Upper lobe of right lung (tissue), 1 donor: ENCODE results near the gene ROR2. TPM values are rescaled to one million over a fixed set of nuclear protein-coding genes. Genes with fewer than 3 reads are reported as not detected.
"Not testable (repeated sequence)": the region's sequence is repeated elsewhere in the genome, so short reads cannot be mapped to it uniquely, and the experiment has no call there.

Source experiments
- ATAC-seq: fragments of 200-7000 bp; cut with Tn5 transposase; one replicate; pipeline ENCODE4 v1.9.1; 2020; ENCODE audit warnings: mild to moderate bottlenecking, moderate library complexity
- DNase-seq: peaks from one replicate; pipeline ENCODE4 v3.0.0-alpha.2; 2020
- H3K27ac ChIP-seq: fragments of 200-600 bp; one replicate; pipeline ENCODE4 v1.8.0; 2022
- H3K27me3 ChIP-seq: fragments of 200-600 bp; one replicate; pipeline ENCODE4 v1.8.0; 2022; ENCODE audit warnings: mild to moderate bottlenecking
- H3K36me3 ChIP-seq: fragments of 200-600 bp; one replicate; pipeline ENCODE4 v1.8.0; 2022
- H3K4me1 ChIP-seq: fragments of 200-600 bp; one replicate; pipeline ENCODE4 v1.8.0; 2022
- H3K4me3 ChIP-seq: fragments of 200-600 bp; one replicate; pipeline ENCODE4 v1.8.0; 2022; ENCODE audit warnings: mild to moderate bottlenecking
- H3K9me3 ChIP-seq: fragments of 200-600 bp; one replicate; pipeline ENCODE4 v1.8.0; 2022
- intact Hi-C: fragments of 100-400 bp; cut with DNase I; formaldehyde crosslinking; loops from one replicate; pipeline ENCODE4 v1.11.0; 2022
- total RNA-seq: library from RNA; stranded (reverse); fragmentation: NEBNext Ultra II Directional; extraction: Animal tissue kit (Norgen Biotek cat#: 25700); gene quantifications from one replicate; pipeline ENCODE4 v1.2.1, GENCODE V29; 2021
- TF ChIP-seq, protein P1 (sequence below): fragments of 200-600 bp; IDR thresholded peaks from one replicate; pipeline ENCODE4 v1.8.0; 2022; ENCODE audit warnings: antibody characterized with exemption
- donor health status: DM: no; HTN: yes; CAD: no; lungs with severe emphysema.

Gene ROR2
- total RNA-seq, 1 donor from 2014 or later, result 5.5 TPM

DNA sequence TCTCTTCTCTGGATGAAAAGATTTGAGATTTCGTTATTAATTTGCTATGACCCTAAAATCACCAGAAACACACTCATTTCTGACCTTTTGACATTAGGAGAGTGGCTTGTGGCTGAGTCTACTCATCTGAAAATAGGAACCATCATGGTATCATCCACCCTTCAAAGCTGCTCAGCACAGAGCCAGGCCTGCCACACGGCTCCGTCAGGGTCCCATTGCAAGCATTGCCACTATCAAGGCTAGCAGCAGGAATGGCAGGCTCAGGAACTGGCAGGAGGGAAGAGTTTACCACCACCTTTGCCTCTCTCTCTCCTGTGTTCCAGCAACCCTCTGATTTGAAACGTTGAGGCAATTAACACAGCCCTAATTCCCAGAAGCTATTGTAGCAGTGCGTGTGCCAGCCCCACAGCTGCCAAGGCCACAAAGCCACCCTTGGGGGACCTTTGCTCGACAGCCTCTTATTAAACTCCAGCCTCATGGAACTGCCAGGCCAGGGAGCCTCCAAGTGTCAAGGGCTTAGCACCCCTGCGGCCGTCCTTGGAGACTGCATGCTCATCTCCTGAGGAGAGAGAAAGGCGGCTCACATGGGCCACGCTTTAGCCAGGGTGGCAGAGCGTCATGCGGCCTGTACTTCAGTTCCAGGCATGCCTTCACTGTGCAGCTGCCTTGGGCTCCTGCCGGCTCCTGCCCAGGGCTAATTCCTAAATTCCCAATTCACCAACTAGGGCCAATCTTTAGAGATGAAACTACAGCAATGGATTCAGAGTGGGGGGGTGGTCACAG lies 145.9 kb downstream of the ROR2 start:
- intact Hi-C loops, result no loop called here
- Histone ChIP-seq H3K36me3 (no peaks in the 10 kb centered on the region), H3K9me3 (no peaks in the 10 kb centered on the region), H3K4me3 (no peak overlapping the region), H3K27me3 (no peaks in the 10 kb centered on the region), H3K4me1 (peaks cover 7% of the 10 kb centered on the region), H3K27ac (no peak overlapping the region)
- TF ChIP-seq, protein P1, sequence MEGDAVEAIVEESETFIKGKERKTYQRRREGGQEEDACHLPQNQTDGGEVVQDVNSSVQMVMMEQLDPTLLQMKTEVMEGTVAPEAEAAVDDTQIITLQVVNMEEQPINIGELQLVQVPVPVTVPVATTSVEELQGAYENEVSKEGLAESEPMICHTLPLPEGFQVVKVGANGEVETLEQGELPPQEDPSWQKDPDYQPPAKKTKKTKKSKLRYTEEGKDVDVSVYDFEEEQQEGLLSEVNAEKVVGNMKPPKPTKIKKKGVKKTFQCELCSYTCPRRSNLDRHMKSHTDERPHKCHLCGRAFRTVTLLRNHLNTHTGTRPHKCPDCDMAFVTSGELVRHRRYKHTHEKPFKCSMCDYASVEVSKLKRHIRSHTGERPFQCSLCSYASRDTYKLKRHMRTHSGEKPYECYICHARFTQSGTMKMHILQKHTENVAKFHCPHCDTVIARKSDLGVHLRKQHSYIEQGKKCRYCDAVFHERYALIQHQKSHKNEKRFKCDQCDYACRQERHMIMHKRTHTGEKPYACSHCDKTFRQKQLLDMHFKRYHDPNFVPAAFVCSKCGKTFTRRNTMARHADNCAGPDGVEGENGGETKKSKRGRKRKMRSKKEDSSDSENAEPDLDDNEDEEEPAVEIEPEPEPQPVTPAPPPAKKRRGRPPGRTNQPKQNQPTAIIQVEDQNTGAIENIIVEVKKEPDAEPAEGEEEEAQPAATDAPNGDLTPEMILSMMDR, result no peak
- no peak for DNase-seq
- no peak for ATAC-seq

DNA sequence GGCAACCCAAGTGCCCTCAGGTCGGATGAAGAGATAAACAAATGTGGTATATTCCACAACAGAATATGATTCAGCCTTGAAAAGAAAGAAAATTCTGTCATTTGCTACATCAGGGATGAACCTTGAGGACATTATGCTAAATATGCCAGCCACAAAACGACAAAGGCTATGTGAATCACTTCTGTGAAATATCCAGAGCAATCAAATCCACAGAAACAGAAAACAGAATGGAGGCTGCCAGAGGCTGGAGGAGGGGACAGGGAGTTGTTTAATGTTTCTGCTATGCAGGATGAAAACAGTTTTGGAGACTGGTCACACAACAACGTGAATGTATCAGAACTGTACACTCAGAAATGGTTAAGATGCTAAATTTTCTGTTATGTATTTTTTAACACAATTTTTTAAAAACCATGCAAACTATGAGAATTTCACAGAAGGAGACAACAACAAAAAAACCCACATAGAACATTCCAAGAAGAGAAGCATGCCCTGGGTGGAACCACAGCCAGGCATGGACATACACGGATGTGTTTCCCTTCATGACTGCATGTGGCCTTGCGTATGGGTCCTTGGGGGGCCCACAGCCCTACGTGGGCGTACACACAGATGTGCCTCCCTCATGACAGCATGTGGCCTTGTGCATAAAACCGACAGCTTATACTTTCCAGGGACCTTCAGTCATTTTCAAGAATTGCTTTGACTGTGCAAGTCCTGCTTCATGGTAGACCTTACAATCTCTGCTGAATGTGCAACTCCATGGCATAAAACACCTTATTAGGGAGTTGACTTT lies 146.7 kb downstream of the ROR2 start:
- no peak for DNase-seq
- TF ChIP-seq, protein P1, result no peak
- Histone ChIP-seq H3K27me3 (no peaks in the 10 kb centered on the region), H3K36me3 (no peaks in the 10 kb centered on the region), H3K4me3 (no peak overlapping the region), H3K4me1 (peaks cover 7% of the 10 kb centered on the region), H3K27ac (no peak overlapping the region), H3K9me3 (no peaks in the 10 kb centered on the region)
- intact Hi-C loops, result no loop called here
- ATAC-seq, result no peak

DNA sequence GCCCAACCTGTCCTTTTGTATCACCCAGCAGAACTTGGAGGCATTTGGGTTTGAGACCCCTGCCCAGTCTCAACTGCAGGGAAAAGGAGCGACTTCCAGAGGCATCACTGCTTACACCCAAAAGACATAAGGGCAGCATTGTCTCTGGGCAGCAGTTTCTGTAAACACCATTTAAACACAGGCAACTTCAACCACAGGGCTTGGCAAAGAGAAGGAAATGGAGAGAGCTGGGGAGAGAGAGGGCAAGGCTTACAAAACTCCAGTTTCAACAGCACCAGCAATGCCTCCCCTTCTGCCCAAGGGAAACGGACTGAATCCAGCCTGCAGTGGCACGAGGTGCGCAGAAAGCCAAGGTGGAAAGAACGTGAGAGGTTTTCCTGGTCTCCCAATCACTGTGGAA lies 147.6 kb downstream of the ROR2 start:
- intact Hi-C loops, result no loop called here
- no peaks in the 10 kb centered on the region for H3K27me3 ChIP-seq
- H3K36me3 ChIP-seq, result no peaks in the 10 kb centered on the region
- ATAC-seq, result no peak
- H3K27ac ChIP-seq, result no peak overlapping the region
- no peak overlapping the region for H3K4me3 ChIP-seq
- TF ChIP-seq, protein P1, result no peak
- H3K9me3 ChIP-seq, result no peaks in the 10 kb centered on the region
- peaks cover 7% of the 10 kb centered on the region for H3K4me1 ChIP-seq
- DNase-seq, result no peak

DNA sequence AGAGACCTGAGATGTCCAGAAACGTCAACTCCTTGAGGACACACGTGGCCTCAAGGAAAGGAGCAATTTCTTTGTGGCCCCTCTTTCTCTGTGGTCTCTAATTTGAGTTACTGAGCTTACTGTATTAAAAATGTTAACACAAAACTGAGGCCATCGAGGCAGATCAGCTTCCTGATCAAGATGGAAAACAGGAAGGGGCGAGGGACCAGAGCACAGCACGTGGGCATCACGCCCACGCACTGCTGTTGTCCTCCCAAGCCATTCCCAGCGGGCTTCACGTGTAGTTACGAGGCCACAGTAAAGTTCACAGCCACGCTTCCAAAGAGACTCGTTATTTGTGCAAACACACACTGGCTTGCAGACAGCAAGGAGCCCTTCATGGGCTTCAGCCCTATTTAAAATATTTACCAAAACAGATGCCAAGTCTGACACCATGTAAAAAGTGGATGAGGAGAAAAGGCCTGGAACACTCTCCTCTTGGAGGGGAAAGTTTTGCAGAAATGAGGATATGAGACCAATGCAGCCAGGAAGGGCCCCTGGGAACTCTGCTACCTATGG lies 149.5 kb downstream of the ROR2 start:
- TF ChIP-seq, protein P1, result no peak
- no peak for ATAC-seq
- no peaks in the 10 kb centered on the region for H3K27me3 ChIP-seq
- peaks cover 7% of the 10 kb centered on the region for H3K4me1 ChIP-seq
- H3K36me3 ChIP-seq, result no peaks in the 10 kb centered on the region
- H3K9me3 ChIP-seq, result no peaks in the 10 kb centered on the region
- intact Hi-C loops, result no loop called here
- H3K4me3 ChIP-seq, result no peak overlapping the region
- no peak overlapping the region for H3K27ac ChIP-seq
- DNase-seq, result no peak

DNA sequence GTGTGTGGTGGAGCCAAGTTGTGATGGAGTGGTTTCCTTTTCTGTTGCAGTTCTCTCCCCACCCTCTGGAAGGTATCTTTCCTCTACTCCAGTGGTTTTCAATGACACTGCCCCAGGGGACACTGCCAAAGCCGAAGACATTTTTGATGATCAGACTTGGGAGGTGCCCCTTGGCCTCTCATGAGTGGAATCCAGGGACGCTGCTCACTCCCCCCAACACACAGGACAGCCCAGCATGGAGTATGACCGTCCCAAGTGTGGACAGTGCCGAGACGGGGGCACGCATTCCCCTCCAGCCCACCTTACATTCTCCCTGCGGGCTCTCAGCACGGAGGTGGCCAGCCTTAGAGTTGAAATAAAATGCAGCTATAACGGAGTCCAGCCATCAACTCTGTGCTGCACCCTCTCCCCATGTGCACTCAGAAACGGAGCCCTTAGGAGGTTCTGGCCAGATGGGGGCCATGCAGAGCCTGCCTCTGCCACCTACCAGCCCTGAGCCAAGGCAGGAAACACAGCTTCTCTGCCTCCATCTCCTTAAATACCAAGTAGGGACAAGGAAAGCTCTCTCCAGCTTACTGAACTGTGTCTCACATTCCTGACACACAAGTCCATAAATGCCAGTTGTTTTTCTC lies 150.8 kb downstream of the ROR2 start:
- H3K4me1 ChIP-seq, result peaks cover 7% of the 10 kb centered on the region
- TF ChIP-seq, protein P1, result no peak
- no peak for DNase-seq
- H3K36me3 ChIP-seq, result no peaks in the 10 kb centered on the region
- no peaks in the 10 kb centered on the region for H3K27me3 ChIP-seq
- no peak overlapping the region for H3K4me3 ChIP-seq
- ATAC-seq, result no peak
- H3K27ac ChIP-seq, result no peak overlapping the region
- no peaks in the 10 kb centered on the region for H3K9me3 ChIP-seq
- intact Hi-C loops, result no loop called here

DNA sequence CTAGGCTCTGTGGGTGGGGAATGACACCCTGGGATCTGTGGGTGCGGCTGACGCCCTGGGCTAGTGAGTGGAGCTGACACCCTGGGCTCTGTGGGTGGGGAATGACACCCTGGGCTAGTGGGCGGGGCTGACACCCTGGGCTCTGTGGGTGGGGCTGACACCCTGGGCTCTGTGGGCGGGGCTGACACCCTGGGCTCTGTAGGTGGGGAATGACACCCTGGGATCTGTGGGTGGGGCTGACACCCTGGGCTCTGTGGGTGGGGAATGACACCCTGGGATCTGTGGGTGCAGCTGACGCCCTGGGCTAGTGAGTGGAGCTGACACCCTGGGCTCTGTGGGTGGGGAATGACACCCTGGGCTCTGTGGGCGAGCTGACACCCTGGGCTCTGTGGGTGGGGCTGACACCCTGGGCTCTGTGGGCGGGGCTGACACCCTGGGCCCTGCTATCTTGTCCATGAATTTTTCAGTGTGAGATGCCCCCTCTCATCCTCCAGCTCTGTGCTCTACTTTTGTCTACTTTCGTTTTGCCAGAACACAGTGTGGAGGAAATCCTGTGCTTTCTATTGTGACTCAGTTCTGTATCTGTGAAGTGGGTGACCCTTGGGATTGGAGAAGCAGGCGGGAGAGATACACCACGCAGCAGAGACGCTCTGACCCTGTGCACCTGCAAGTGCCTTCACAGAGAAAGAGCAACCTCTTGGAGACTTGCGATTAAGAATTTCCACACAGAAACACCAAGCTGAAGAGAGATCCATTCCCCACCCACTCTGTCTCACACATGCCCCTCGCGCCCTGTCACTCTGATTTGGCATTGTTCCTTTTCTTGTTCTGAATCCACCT lies 151.5 kb downstream of the ROR2 start:
- H3K9me3 ChIP-seq, H3K27ac ChIP-seq, H3K4me1 ChIP-seq: not testable (repeated sequence)

DNA sequence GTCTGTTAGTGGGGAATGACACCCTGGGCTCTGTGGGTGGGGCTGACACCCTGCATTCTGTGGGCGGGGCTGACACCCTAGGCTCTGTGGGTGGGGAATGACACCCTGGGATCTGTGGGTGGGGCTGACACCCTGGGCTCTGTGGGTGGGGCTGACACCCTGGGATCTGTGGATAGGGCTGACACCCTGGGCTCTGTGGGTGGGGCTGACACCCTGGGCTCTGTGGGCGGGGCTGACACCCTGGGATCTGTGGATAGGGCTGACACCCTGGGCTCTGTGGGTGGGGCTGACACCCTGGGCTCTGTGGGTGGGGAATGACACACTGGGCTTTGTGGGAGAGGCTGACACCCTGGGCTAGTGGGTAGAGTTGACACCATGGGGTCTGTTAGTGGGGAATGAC lies 152.5 kb downstream of the ROR2 start:
- H3K27ac ChIP-seq, H3K27me3 ChIP-seq, H3K4me3 ChIP-seq, H3K4me1 ChIP-seq, H3K36me3 ChIP-seq, H3K9me3 ChIP-seq, intact Hi-C loops, DNase-seq, ATAC-seq: not testable (repeated sequence)

More for the DNA sequence above, 151.5 kb downstream of the ROR2 start:
- H3K36me3 ChIP-seq, ATAC-seq, DNase-seq, intact Hi-C loops, H3K4me3 ChIP-seq, H3K27me3 ChIP-seq: not testable (repeated sequence)

DNA sequence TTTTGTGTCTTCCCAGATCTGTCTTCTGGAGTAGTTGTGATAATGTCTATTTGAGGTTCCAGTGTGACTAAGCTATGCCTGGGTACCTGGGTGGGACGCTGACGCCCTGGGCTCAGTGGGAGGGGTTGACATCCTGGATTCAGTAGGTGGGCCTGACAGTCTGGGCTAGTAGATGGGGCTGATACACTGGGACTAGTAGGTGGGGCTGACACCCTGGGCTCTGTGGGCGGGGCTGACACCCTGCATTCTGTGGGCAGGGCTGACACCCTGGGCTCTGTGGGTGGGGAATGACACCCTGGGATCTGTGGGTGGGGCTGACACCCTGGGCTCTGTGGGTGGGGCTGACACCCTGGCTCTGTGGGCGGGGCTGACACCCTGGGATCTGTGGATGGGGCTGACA lies 153.5 kb downstream of the ROR2 start:
- ATAC-seq, H3K9me3 ChIP-seq, H3K4me3 ChIP-seq, H3K4me1 ChIP-seq, H3K27ac ChIP-seq, DNase-seq, intact Hi-C loops, H3K27me3 ChIP-seq, H3K36me3 ChIP-seq: not testable (repeated sequence)
